Liver (tissue), 9 donors: ENCODE data around the gene GNAI2. TPM values are rescaled to one million over a fixed set of nuclear protein-coding genes. Genes with fewer than 3 reads are reported as not detected.

Source experiments
- DNase-seq: peaks from one replicate; pipeline ENCODE4 v3.0.0-alpha.2; 2017; ENCODE audit warnings: low spot score
- H3K27ac ChIP-seq, 2 donors: one replicate each; pipeline ENCODE4 v1.7.0; 2013; ENCODE audit warnings: inconsistent platforms in 2 of 2, low read length in 2 of 2, control low read depth in 1 of 2, low read depth in 1 of 2, mild to moderate bottlenecking in 1 of 2
- H3K27me3 ChIP-seq, 4 donors: one replicate each; pipeline versions ENCODE4 v1.6.1 to v1.7.0; 2013; ENCODE audit warnings: low read length in 3 of 4, inconsistent platforms in 1 of 4, mild to moderate bottlenecking in 1 of 4, moderate library complexity in 1 of 4; ENCODE audit not compliant: control insufficient read depth in 4 of 4, insufficient read depth in 4 of 4
- H3K36me3 ChIP-seq, 4 donors: one replicate each; pipeline versions ENCODE4 v1.6.1 to v1.7.0; 2013; ENCODE audit warnings: low read length in 3 of 4, mild to moderate bottlenecking in 3 of 4, low read depth in 1 of 4, moderate library complexity in 1 of 4; ENCODE audit not compliant: control insufficient read depth in 4 of 4, insufficient read depth in 3 of 4
- H3K4me1 ChIP-seq, 4 donors: one replicate each; pipeline versions ENCODE4 v1.6.1 to v1.7.0; 2013; ENCODE audit warnings: low read length in 3 of 4, mild to moderate bottlenecking in 3 of 4, moderate library complexity in 1 of 4; ENCODE audit not compliant: control insufficient read depth in 4 of 4, insufficient read depth in 4 of 4
- H3K4me3 ChIP-seq, 3 donors: one replicate each; pipeline versions ENCODE4 v1.6.1 to v1.7.0; 2013; ENCODE audit warnings: low read length in 3 of 3, control low read depth in 1 of 3, low read depth in 1 of 3, mild to moderate bottlenecking in 1 of 3
- H3K9ac ChIP-seq, 2 donors: one replicate each; pipeline ENCODE4 v1.7.0; 2013; ENCODE audit warnings: low read length in 2 of 2, mild to moderate bottlenecking in 2 of 2, moderate library complexity in 2 of 2, control low read depth in 1 of 2, low read depth in 1 of 2
- H3K9me3 ChIP-seq, 4 donors: one replicate each; pipeline versions ENCODE4 v1.6.1 to v1.7.0; 2013; ENCODE audit warnings: low read length in 3 of 4; ENCODE audit not compliant: control insufficient read depth in 4 of 4
- ATF3 ChIP-seq: IDR thresholded peaks from 2 replicates; pipeline ENCODE4 v1.6.1; 2016; ENCODE audit warnings: antibody characterized with exemption
- CTCF ChIP-seq: fragments of 150-350 bp; IDR thresholded peaks from 2 replicates; pipeline ENCODE4 v1.5.1; 2017; ENCODE audit warnings: improper control_type of control experiment, low read depth, low read length; ENCODE audit not compliant: missing input control
- EGR1 ChIP-seq, 2 donors: IDR thresholded peaks; 2 replicates each; pipeline ENCODE4 v1.6.1; 2016 to 2018; ENCODE audit warnings: antibody characterized with exemption in 2 of 2, low read depth in 2 of 2
- FOXA1 ChIP-seq: IDR thresholded peaks from 2 replicates; pipeline ENCODE4 v1.6.1; 2016; ENCODE audit warnings: antibody characterized with exemption
- FOXA2 ChIP-seq: IDR thresholded peaks from 2 replicates; pipeline ENCODE4 v1.6.1; 2016; ENCODE audit warnings: antibody characterized with exemption
- GABPA ChIP-seq, 2 donors: IDR thresholded peaks in 1 of 2; conservative IDR thresholded peaks in 1 of 2; 2 replicates each; pipeline ENCODE4 v1.6.1; 2016; ENCODE audit warnings: antibody characterized with exemption in 2 of 2, mild to moderate bottlenecking in 1 of 2, moderate library complexity in 1 of 2
- HNF4A ChIP-seq, 2 donors: conservative IDR thresholded peaks; 2 replicates each; pipeline ENCODE4 v1.6.1; 2016; ENCODE audit warnings: antibody characterized with exemption in 2 of 2, mild to moderate bottlenecking in 2 of 2
- HNF4G ChIP-seq: IDR thresholded peaks from 2 replicates; pipeline ENCODE4 v1.6.1; 2016; ENCODE audit warnings: antibody characterized with exemption
- JUND ChIP-seq, 2 donors: IDR thresholded peaks; 2 replicates each; pipeline ENCODE4 v1.6.1; 2016; ENCODE audit warnings: antibody characterized with exemption in 2 of 2
- MAX ChIP-seq: IDR thresholded peaks from 2 replicates; pipeline ENCODE4 v1.6.1; 2016; ENCODE audit warnings: antibody characterized with exemption
- NR2F2 ChIP-seq: IDR thresholded peaks from 2 replicates; pipeline ENCODE4 v1.6.1; 2016; ENCODE audit warnings: antibody characterized with exemption
- RAD21 ChIP-seq, 2 donors: IDR thresholded peaks; 2 replicates each; pipeline ENCODE4 v1.6.1; 2016; ENCODE audit warnings: antibody characterized with exemption in 2 of 2, mild to moderate bottlenecking in 2 of 2
- REST ChIP-seq: IDR thresholded peaks from 2 replicates; pipeline ENCODE4 v1.6.1; 2016; ENCODE audit warnings: antibody characterized with exemption, mild to moderate bottlenecking
- RXRA ChIP-seq, 2 donors: IDR thresholded peaks; 2 replicates each; pipeline ENCODE4 v1.6.1; 2017 to 2018; ENCODE audit warnings: antibody characterized with exemption in 2 of 2, mild to moderate bottlenecking in 1 of 2
- SP1 ChIP-seq: IDR thresholded peaks from 2 replicates; pipeline ENCODE4 v1.6.1; 2018; ENCODE audit warnings: antibody characterized with exemption, mild to moderate bottlenecking
- TAF1 ChIP-seq: conservative IDR thresholded peaks from 2 replicates; pipeline ENCODE4 v1.6.1; 2016; ENCODE audit warnings: antibody characterized with exemption, mild to moderate bottlenecking
- YY1 ChIP-seq: IDR thresholded peaks from 2 replicates; pipeline ENCODE4 v1.6.1; 2016; ENCODE audit warnings: antibody characterized with exemption, mild to moderate bottlenecking
- ZBTB33 ChIP-seq: IDR thresholded peaks from 2 replicates; pipeline ENCODE4 v1.6.1; 2016; ENCODE audit warnings: antibody characterized with exemption
- WGBS: extraction: QIAGEN DNeasy Blood & Tissue Kit; methylation state at CpG from one replicate; pipeline ENCODE4 v1.1.7; 2013; 5-methylcytosine and 5-hydroxymethylcytosine counted together
- polyA plus RNA-seq, 2 donors: library from polyadenylated mRNA; stranded (reverse) in 1 of 2; unstranded in 1 of 2; fragments of 200-250 nt in 1 of 2; fragments of >200 nt in 1 of 2; fragmentation: Nextera tagmentation in 1 of 2; extraction: Ambion mirVana in 1 of 2; gene quantifications; one replicate each; pipeline versions ENCODE4 v1.2.1 to v1.2.3, GENCODE V29; 2013 to 2015
- total RNA-seq, 2 donors: library from RNA; depleted of rRNA; stranded (reverse); fragments of >200 nt; gene quantifications; one replicate each; pipeline ENCODE4 v1.2.3, GENCODE V29; 2014
- donor health status: healthy.
- donor health status: healthy.
- donor health status: healthy.
- donor health status: healthy.
- donor health status: healthy.

The GNAI2 gene
- total and polyA plus RNA-seq, 4 donors: 58.3 to 86.3 (median 62.3) TPM

- H3K27ac ChIP-seq: peak within 1 kb of the TSS; percentile 84 to 98
- TF ChIP-seq ATF3 (no peak), SP1 (peak; percentile 67), YY1 (peak; percentile 60), FOXA2 (no peak), NR2F2 (peak; percentile 97), RAD21 (IDR thresholded peaks at IDR 0.05) (peak; percentile 29 to 56), MAX (no peak), REST (peak; percentile 97), EGR1 (IDR thresholded peaks at IDR 0.05; ENCODE audit: low read depth in 2 of 2) (peak in 1 of 2 donors; percentile 16), GABPA (IDR thresholded peaks at IDR 0.05 in 1 of 2, conservative IDR thresholded peaks at IDR 0.05 in 1 of 2) (no peak), HNF4G (no peak), HNF4A (conservative IDR thresholded peaks at IDR 0.05) (peak in 1 of 2 donors; percentile 2), ZBTB33 (no peak), JUND (IDR thresholded peaks at IDR 0.05) (peak in 1 of 2 donors; percentile 72), RXRA (IDR thresholded peaks at IDR 0.05) (peak; percentile 58 to 82), FOXA1 (no peak), TAF1 (peak; percentile 99), CTCF (peak; percentile 20)
- H3K4me1 ChIP-seq: peaks cover 12 to 44% (median 28%) of the 10 kb centered on the region in 4 donors
- no peaks in the 10 kb centered on the region for H3K9me3 ChIP-seq
- H3K4me3 ChIP-seq: peak within 1 kb of the TSS; percentile 50 to 81 (median 66)
- peaks cover 0 to 3% (median 0%) of the 10 kb centered on the region in 4 donors for H3K36me3 ChIP-seq
- peak; percentile 80 for DNase-seq
- peak within 1 kb of the TSS; percentile 75 to 87 for H3K9ac ChIP-seq
- 16% methylated on average over 14 of the region's 14 CpGs for WGBS
- no peaks in the 10 kb centered on the region for H3K27me3 ChIP-seq
These were observed 67.2 kb downstream of the GNAI2 start, which contains the start of gene HYAL1 for GRCh38 chr3:50303013-50303815. Gene HYAL1 (minus strand): TSS chr3:50303574. CDS start chr3:50302956, 618 bp downstream.
